GM23338 (cell line): Measurements from ENCODE around the gene TYK2. TPM values are rescaled to one million over a fixed set of nuclear protein-coding genes. Genes with fewer than 3 reads are reported as not detected.
A peak's percentile ranks its signal among the peaks of the same experiment; 100 is the strongest.

Experiments used
- ATAC-seq: fragments of 200-7000 bp; cut with Tn5 transposase; 3 replicates; pipeline ENCODE4 v1.9.1; 2020
- DNase-seq: peaks from one replicate; pipeline ENCODE4 v3.0.0-alpha.2; 2015; ENCODE audit warnings: low spot score
- H2AFZ ChIP-seq: fragments of 200-600 bp; sonication (generic); 2 replicates; pipeline ENCODE4 v1.8.0; 2016; ENCODE audit warnings: antibody characterized with exemption, mild to moderate bottlenecking, moderate library complexity
- H3F3A ChIP-seq: fragments of 200-600 bp; sonication (generic); replicated peaks from 2 replicates; pipeline ENCODE4 v1.8.0; 2017; ENCODE audit warnings: antibody characterized with exemption, mixed run types, low read depth
- H3K27ac ChIP-seq: fragments of 200-600 bp; sonication (generic); 2 replicates; pipeline ENCODE4 v1.6.1; 2016; ENCODE audit warnings: low read depth
- H3K27me3 ChIP-seq: fragments of 200-600 bp; sonication (generic); 2 replicates; pipeline ENCODE4 v1.8.0; 2016; ENCODE audit warnings: mild to moderate bottlenecking, mixed run types, moderate library complexity; ENCODE audit not compliant: insufficient read depth
- H3K36me3 ChIP-seq: fragments of 200-600 bp; sonication (generic); 2 replicates; pipeline ENCODE4 v1.8.0; 2016; ENCODE audit warnings: mild to moderate bottlenecking; ENCODE audit not compliant: insufficient read depth
- H3K4me1 ChIP-seq: fragments of 200-600 bp; sonication (generic); 2 replicates; pipeline ENCODE4 v1.8.0; 2016; ENCODE audit warnings: mild to moderate bottlenecking, moderate library complexity; ENCODE audit not compliant: insufficient read depth
- H3K4me2 ChIP-seq: fragments of 200-600 bp; sonication (generic); 2 replicates; pipeline ENCODE4 v1.7.1; 2017; ENCODE audit warnings: mixed run types
- H3K4me3 ChIP-seq: fragments of 200-600 bp; sonication (generic); 2 replicates; pipeline ENCODE4 v1.6.1; 2016; ENCODE audit warnings: mixed run types
- H3K79me2 ChIP-seq: fragments of 200-600 bp; sonication (generic); replicated peaks from 2 replicates; pipeline ENCODE4 v1.8.0; 2017; ENCODE audit warnings: mild to moderate bottlenecking; ENCODE audit not compliant: insufficient read depth
- H3K9me2 ChIP-seq: fragments of 200-600 bp; sonication (generic); 2 replicates; pipeline ENCODE4 v1.8.0; 2017; ENCODE audit not compliant: insufficient read depth
- H4K20me1 ChIP-seq: fragments of 200-600 bp; sonication (generic); replicated peaks from 2 replicates; pipeline ENCODE4 v1.8.0; 2017; ENCODE audit warnings: mild to moderate bottlenecking; ENCODE audit not compliant: insufficient read depth
- H3K27ac Mint-ChIP-seq: 2 replicates; pipeline ENCODE4 v1.8.0; 2020; ENCODE audit warnings: inconsistent platforms, mild to moderate bottlenecking, moderate library complexity, mixed read lengths
- H3K27me3 Mint-ChIP-seq: 3 replicates; pipeline ENCODE4 v1.8.0; 2022; ENCODE audit warnings: low read depth, mild to moderate bottlenecking, moderate library complexity, mixed read lengths, inconsistent platforms; ENCODE audit not compliant: insufficient read depth, poor library complexity
- H3K36me3 Mint-ChIP-seq: 3 replicates; pipeline ENCODE4 v1.8.0; 2021; ENCODE audit warnings: low read depth, mild to moderate bottlenecking, inconsistent platforms, moderate library complexity, mixed read lengths
- H3K4me1 Mint-ChIP-seq: 3 replicates; pipeline ENCODE4 v1.8.0; 2020; ENCODE audit warnings: mild to moderate bottlenecking, inconsistent platforms, mixed read lengths
- H3K4me3 Mint-ChIP-seq: 3 replicates; pipeline ENCODE4 v1.8.0; 2021; ENCODE audit warnings: moderate library complexity, mild to moderate bottlenecking, inconsistent platforms, mixed read lengths
- H3K9me3 Mint-ChIP-seq: 3 replicates; pipeline ENCODE4 v1.8.0; 2020; ENCODE audit warnings: moderate library complexity, mild to moderate bottlenecking, inconsistent platforms, mixed read lengths
- CREB1 ChIP-seq: fragments of 250-450 bp; sonication (Bioruptor Pico); IDR thresholded peaks from 2 replicates; pipeline ENCODE4 v1.5.0; 2020; ENCODE audit warnings: low read depth, mild to moderate bottlenecking, moderate library complexity
- CTCF ChIP-seq, 2 experiments: fragments of 200-600 bp in 1 of 2; sonication (generic) in 1 of 2; conservative IDR thresholded peaks; 2 replicates each; pipeline versions ENCODE4 v1.5.1 to v1.6.1; 2016 to 2017; ENCODE audit warnings: antibody characterized with exemption in 2 of 2, low read depth in 2 of 2, mild to moderate bottlenecking in 2 of 2, moderate library complexity in 1 of 2
- EZH2 ChIP-seq: fragments of 200-600 bp; sonication (generic); IDR thresholded peaks from one replicate; pipeline ENCODE4 v1.8.0; 2017; ENCODE audit warnings: antibody characterized with exemption, mild to moderate bottlenecking, low read depth; ENCODE audit not compliant: unreplicated experiment
- EZH2phosphoT487 ChIP-seq: fragments of 200-600 bp; sonication (generic); IDR thresholded peaks from one replicate; pipeline ENCODE4 v1.8.1; 2018; ENCODE audit warnings: antibody characterized with exemption; ENCODE audit not compliant: unreplicated experiment
- JUNB ChIP-seq: IDR thresholded peaks from one replicate; pipeline ENCODE4 v1.6.1; 2016; ENCODE audit warnings: antibody characterized with exemption; ENCODE audit not compliant: unreplicated experiment
- NANOG ChIP-seq: IDR thresholded peaks from 2 replicates; pipeline ENCODE4 v1.6.1; 2016; ENCODE audit warnings: antibody characterized with exemption, borderline replicate concordance
- POLR2AphosphoS5 ChIP-seq: IDR thresholded peaks from 2 replicates; pipeline ENCODE4 v1.6.1; 2016; ENCODE audit warnings: antibody characterized with exemption, low read depth
- STAT1 ChIP-seq: IDR thresholded peaks from one replicate; pipeline ENCODE4 v1.6.1; 2016; ENCODE audit warnings: antibody characterized with exemption; ENCODE audit not compliant: unreplicated experiment
- ZNF114 ChIP-seq: fragments of 250-450 bp; sonication (Bioruptor Pico); IDR thresholded peaks from 2 replicates; pipeline ENCODE4 v1.5.0; 2020; ENCODE audit warnings: mild to moderate bottlenecking, moderate library complexity
- ZNF331 ChIP-seq: fragments of 250-450 bp; sonication (Bioruptor Pico); IDR thresholded peaks from 2 replicates; pipeline ENCODE4 v1.5.0; 2020; ENCODE audit warnings: low read depth, mild to moderate bottlenecking, moderate library complexity
- polyA plus RNA-seq: library from polyadenylated mRNA; unstranded; fragments of >200 nt; fragmentation: Nextera tagmentation; extraction: Ambion mirVana; gene quantifications from 2 replicates; pipeline ENCODE4 v1.2.1, GENCODE V29; 2016
- total RNA-seq: library from RNA; depleted of rRNA; stranded (reverse); fragments of >200 nt; shearing (Covaris generic); gene quantifications from 2 replicates; pipeline ENCODE4 v1.2.3, GENCODE V29; 2014
- TF ChIP-seq, protein P1 (sequence below): IDR thresholded peaks from 2 replicates; pipeline ENCODE4 v1.6.1; 2016; ENCODE audit warnings: antibody characterized with exemption
- TF ChIP-seq, protein P2 (sequence below): IDR thresholded peaks from one replicate; pipeline ENCODE4 v1.6.1; 2018; ENCODE audit warnings: antibody characterized with exemption; ENCODE audit not compliant: unreplicated experiment
- TF ChIP-seq, protein P3 (sequence below): fragments of 250-450 bp; sonication (Bioruptor Pico); IDR thresholded peaks from 2 replicates; pipeline ENCODE4 v1.5.0; 2020; ENCODE audit warnings: mild to moderate bottlenecking, moderate library complexity

Gene TYK2
- total and polyA plus RNA-seq, 2 experiments from 2014 or later: 29.1 to 30.7 TPM

DNA sequence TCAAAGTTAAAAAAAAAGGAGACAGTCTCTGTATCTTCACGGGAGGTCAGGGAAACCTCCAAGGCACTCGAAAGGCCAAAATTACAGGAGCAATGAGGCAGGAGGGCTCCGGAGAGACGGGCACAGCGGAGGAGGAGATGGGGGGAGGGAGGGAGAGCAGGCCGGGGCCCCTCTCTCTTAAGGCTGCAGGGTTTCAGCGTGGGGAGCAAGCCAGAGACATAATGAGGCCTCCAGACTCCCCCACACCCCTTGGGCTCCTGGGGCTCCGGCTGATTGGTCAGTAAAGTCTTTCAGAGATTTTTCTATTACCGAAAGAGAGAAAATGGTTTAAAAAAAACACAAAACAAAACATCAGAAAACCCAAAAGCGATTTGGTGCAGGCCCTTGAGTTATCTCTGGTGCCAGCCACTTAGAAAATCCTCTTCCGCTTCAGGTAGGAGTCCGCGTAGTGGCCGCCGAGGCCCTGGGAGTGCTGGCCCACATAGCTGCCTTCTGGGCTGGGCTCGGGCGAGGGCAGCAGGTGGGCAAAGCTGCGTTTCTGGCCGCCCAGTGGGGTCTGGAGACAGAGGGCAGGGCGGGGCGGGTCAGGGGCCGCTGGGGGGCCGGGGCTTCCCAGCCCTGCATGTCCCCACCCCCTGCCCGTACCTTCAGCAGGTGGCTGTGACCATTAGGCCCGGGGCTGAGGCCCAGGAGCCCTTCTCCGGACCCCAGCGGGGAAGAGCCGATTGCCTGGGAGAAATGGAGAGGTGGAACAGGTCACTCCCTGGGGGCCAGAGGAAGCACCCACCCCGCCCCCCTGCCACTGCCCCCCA is 63.1 kb downstream of the TYK2 start:
- peaks cover 13% of the 10 kb centered on the region; the same call in 2 of the 3 replicates for H3K4me1 Mint-ChIP-seq
- H3K27me3 ChIP-seq: no peaks in the 10 kb centered on the region

More for the DNA sequence above, 63.1 kb downstream of the TYK2 start:
- Mint-ChIP-seq H3K27me3 (peaks cover 12% of the 10 kb centered on the region), H3K4me3 (no peak overlapping the region; the same call in 2 of the 3 replicates), H3K9me3 (no peaks in the 10 kb centered on the region), H3K36me3 (peaks cover 37% of the 10 kb centered on the region), H3K27ac (no peak overlapping the region)
- Histone ChIP-seq H3K79me2 (peaks cover 6% of the 10 kb centered on the region), H4K20me1 (peaks cover 3% of the 10 kb centered on the region; the same call in 1 of the 2 replicates), H3K36me3 (peaks cover 10% of the 10 kb centered on the region; the same call in 1 of the 2 replicates), H3K4me3 (no peak overlapping the region), H3K4me2 (no peak overlapping the region), H3K9me2 (no peaks in the 10 kb centered on the region), H3K4me1 (peaks cover 12% of the 10 kb centered on the region; the same call in 1 of the 2 replicates), H2AFZ (no peak overlapping the region), H3K27ac (0 out of 2 replicates have a peak overlapping the region, but pooled peaks have one; percentile 83), H3F3A (peaks cover 12% of the 10 kb centered on the region)
- DNase-seq (no peak), ATAC-seq (no peak)
- TF ChIP-seq EZH2phosphoT487: no peak
- TF ChIP-seq POLR2AphosphoS5: no peak
- no peak for TF ChIP-seq CTCF (conservative IDR thresholded peaks at IDR 0.05; ENCODE audit: low read depth in 2 of 2)
- TF ChIP-seq NANOG: no peak
- no peak for TF ChIP-seq ZNF114 (CRISPR knock-in tag)
- TF ChIP-seq CREB1 (CRISPR knock-in tag): no peak
- TF ChIP-seq JUNB: no peak
- TF ChIP-seq STAT1: no peak
- TF ChIP-seq, protein P1, sequence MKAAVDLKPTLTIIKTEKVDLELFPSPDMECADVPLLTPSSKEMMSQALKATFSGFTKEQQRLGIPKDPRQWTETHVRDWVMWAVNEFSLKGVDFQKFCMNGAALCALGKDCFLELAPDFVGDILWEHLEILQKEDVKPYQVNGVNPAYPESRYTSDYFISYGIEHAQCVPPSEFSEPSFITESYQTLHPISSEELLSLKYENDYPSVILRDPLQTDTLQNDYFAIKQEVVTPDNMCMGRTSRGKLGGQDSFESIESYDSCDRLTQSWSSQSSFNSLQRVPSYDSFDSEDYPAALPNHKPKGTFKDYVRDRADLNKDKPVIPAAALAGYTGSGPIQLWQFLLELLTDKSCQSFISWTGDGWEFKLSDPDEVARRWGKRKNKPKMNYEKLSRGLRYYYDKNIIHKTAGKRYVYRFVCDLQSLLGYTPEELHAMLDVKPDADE: no peak
- TF ChIP-seq EZH2: no peak
- TF ChIP-seq, protein P2, sequence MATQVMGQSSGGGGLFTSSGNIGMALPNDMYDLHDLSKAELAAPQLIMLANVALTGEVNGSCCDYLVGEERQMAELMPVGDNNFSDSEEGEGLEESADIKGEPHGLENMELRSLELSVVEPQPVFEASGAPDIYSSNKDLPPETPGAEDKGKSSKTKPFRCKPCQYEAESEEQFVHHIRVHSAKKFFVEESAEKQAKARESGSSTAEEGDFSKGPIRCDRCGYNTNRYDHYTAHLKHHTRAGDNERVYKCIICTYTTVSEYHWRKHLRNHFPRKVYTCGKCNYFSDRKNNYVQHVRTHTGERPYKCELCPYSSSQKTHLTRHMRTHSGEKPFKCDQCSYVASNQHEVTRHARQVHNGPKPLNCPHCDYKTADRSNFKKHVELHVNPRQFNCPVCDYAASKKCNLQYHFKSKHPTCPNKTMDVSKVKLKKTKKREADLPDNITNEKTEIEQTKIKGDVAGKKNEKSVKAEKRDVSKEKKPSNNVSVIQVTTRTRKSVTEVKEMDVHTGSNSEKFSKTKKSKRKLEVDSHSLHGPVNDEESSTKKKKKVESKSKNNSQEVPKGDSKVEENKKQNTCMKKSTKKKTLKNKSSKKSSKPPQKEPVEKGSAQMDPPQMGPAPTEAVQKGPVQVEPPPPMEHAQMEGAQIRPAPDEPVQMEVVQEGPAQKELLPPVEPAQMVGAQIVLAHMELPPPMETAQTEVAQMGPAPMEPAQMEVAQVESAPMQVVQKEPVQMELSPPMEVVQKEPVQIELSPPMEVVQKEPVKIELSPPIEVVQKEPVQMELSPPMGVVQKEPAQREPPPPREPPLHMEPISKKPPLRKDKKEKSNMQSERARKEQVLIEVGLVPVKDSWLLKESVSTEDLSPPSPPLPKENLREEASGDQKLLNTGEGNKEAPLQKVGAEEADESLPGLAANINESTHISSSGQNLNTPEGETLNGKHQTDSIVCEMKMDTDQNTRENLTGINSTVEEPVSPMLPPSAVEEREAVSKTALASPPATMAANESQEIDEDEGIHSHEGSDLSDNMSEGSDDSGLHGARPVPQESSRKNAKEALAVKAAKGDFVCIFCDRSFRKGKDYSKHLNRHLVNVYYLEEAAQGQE: no peak
- TF ChIP-seq ZNF331 (CRISPR knock-in tag): no peak
- TF ChIP-seq, protein P3, sequence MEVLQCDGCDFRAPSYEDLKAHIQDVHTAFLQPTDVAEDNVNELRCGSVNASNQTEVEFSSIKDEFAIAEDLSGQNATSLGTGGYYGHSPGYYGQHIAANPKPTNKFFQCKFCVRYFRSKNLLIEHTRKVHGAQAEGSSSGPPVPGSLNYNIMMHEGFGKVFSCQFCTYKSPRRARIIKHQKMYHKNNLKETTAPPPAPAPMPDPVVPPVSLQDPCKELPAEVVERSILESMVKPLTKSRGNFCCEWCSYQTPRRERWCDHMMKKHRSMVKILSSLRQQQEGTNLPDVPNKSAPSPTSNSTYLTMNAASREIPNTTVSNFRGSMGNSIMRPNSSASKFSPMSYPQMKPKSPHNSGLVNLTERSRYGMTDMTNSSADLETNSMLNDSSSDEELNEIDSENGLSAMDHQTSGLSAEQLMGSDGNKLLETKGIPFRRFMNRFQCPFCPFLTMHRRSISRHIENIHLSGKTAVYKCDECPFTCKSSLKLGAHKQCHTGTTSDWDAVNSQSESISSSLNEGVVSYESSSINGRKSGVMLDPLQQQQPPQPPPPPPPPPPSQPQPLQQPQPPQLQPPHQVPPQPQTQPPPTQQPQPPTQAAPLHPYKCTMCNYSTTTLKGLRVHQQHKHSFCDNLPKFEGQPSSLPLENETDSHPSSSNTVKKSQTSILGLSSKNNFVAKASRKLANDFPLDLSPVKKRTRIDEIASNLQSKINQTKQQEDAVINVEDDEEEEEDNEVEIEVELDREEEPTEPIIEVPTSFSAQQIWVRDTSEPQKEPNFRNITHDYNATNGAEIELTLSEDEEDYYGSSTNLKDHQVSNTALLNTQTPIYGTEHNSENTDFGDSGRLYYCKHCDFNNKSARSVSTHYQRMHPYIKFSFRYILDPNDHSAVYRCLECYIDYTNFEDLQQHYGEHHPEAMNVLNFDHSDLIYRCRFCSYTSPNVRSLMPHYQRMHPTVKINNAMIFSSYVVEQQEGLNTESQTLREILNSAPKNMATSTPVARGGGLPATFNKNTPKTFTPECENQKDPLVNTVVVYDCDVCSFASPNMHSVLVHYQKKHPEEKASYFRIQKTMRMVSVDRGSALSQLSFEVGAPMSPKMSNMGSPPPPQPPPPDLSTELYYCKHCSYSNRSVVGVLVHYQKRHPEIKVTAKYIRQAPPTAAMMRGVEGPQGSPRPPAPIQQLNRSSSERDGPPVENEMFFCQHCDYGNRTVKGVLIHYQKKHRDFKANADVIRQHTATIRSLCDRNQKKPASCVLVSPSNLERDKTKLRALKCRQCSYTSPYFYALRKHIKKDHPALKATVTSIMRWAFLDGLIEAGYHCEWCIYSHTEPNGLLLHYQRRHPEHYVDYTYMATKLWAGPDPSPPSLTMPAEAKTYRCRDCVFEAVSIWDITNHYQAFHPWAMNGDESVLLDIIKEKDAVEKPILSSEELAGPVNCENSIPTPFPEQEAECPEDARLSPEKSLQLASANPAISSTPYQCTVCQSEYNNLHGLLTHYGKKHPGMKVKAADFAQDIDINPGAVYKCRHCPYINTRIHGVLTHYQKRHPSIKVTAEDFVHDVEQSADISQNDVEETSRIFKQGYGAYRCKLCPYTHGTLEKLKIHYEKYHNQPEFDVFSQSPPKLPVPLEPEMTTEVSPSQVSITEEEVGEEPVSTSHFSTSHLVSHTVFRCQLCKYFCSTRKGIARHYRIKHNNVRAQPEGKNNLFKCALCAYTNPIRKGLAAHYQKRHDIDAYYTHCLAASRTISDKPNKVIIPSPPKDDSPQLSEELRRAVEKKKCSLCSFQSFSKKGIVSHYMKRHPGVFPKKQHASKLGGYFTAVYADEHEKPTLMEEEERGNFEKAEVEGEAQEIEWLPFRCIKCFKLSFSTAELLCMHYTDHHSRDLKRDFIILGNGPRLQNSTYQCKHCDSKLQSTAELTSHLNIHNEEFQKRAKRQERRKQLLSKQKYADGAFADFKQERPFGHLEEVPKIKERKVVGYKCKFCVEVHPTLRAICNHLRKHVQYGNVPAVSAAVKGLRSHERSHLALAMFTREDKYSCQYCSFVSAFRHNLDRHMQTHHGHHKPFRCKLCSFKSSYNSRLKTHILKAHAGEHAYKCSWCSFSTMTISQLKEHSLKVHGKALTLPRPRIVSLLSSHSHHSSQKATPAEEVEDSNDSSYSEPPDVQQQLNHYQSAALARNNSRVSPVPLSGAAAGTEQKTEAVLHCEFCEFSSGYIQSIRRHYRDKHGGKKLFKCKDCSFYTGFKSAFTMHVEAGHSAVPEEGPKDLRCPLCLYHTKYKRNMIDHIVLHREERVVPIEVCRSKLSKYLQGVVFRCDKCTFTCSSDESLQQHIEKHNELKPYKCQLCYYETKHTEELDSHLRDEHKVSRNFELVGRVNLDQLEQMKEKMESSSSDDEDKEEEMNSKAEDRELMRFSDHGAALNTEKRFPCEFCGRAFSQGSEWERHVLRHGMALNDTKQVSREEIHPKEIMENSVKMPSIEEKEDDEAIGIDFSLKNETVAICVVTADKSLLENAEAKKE (CRISPR knock-in tag): no peak
